Measurements from ENCODE around the gene ANO9.

DNA sequence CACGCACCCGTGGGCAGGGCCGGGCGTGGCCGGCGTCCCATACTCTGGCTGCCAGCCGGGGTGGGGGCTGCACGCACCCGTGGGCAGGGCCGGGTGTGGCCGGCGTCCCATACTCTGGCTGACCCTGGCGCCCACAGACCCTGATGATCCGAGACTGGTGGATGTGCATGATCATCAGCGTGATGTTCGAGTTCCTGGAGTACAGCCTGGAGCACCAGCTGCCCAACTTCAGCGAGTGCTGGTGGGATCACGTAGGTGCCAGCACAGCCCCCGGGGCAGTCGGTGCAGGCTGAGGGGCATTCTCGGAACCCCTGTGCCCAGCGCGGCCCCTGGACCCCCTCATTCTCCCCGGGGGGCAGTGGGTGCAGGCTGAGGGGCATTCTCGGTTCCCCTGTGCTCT, 46.3 kb upstream of the ANO9 start:
- TF ChIP-seq CTCF (IDR thresholded peaks at IDR 0.05) = no peak
- no peak for TF ChIP-seq POLR2A (IDR thresholded peaks at IDR 0.05)
- no peak for TF ChIP-seq POLR2AphosphoS5 (IDR thresholded peaks at IDR 0.05)
